SU-DHL-6 (cell line): ENCODE results near the gene SRL.

Experiments
- H2AFZ ChIP-seq: fragments of 200-600 bp; sonication (generic); 2 replicates; pipeline ENCODE4 v1.6.1; 2014; ENCODE audit warnings: low read depth, mild to moderate bottlenecking, moderate library complexity, mixed read lengths, antibody characterized with exemption, low read length; ENCODE audit not compliant: severe bottlenecking
- H3F3A ChIP-seq: fragments of 200-600 bp; shearing (Covaris generic); 2 replicates; pipeline ENCODE4 v1.6.0; 2016; ENCODE audit warnings: antibody characterized with exemption, mild to moderate bottlenecking; ENCODE audit not compliant: insufficient read depth
- H3K27ac ChIP-seq: fragments of 200-600 bp; sonication (generic); 2 replicates; pipeline ENCODE4 v1.5.1; 2016; ENCODE audit warnings: low read depth, mild to moderate bottlenecking, low read length, moderate library complexity, mixed read lengths
- H3K27me3 ChIP-seq: fragments of 200-600 bp; sonication (generic), shearing (Covaris generic); 2 replicates; pipeline ENCODE4 v1.6.0; 2014; ENCODE audit warnings: mild to moderate bottlenecking, low read length
- H3K36me3 ChIP-seq: fragments of 200-600 bp; sonication (generic); 2 replicates; pipeline ENCODE4 v1.6.1; 2014; ENCODE audit warnings: mild to moderate bottlenecking, low read length, mixed read lengths
- H3K4me2 ChIP-seq: fragments of 300-600, 200-600 bp; shearing (Covaris generic), sonication (generic); 2 replicates; pipeline ENCODE4 v1.6.0; 2014; ENCODE audit warnings: low read length, low read depth, mild to moderate bottlenecking; ENCODE audit not compliant: poor library complexity, severe bottlenecking
- H3K4me3 ChIP-seq: fragments of 200-600 bp; sonication (generic); 2 replicates; pipeline ENCODE4 v1.5.1; 2014; ENCODE audit warnings: antibody characterized with exemption, low read length, mild to moderate bottlenecking, mixed read lengths; ENCODE audit not compliant: insufficient read depth, poor library complexity, severe bottlenecking
- H3K79me2 ChIP-seq: fragments of 200-600 bp; sonication (generic); 2 replicates; pipeline ENCODE4 v1.6.1; 2014; ENCODE audit warnings: mild to moderate bottlenecking, low read length, moderate library complexity; ENCODE audit not compliant: insufficient read depth
- H3K9ac ChIP-seq: fragments of 200-600 bp; sonication (generic); 2 replicates; pipeline ENCODE4 v1.7.0; 2014; ENCODE audit warnings: mild to moderate bottlenecking, low read length
- H3K9me2 ChIP-seq: fragments of 200-600 bp; sonication (generic); replicated peaks from 2 replicates; pipeline ENCODE4 v1.6.1; 2014; ENCODE audit warnings: low read length; ENCODE audit not compliant: insufficient read depth
- H3K9me3 ChIP-seq: fragments of 200-600 bp; sonication (generic); 2 replicates; pipeline ENCODE4 v1.6.1; 2014; ENCODE audit warnings: low read length, mixed read lengths; ENCODE audit not compliant: insufficient read depth
- H4K20me1 ChIP-seq: fragments of 200-600 bp; sonication (generic); 2 replicates; pipeline ENCODE4 v1.6.1; 2014; ENCODE audit warnings: low read depth, mild to moderate bottlenecking, antibody characterized with exemption, low read length, moderate library complexity, mixed read lengths
- EZH2phosphoT487 ChIP-seq: fragments of 200-600 bp; sonication (generic), shearing (Covaris generic); conservative IDR thresholded peaks from 2 replicates; pipeline ENCODE4 v1.6.1; 2018; ENCODE audit warnings: mild to moderate bottlenecking, antibody characterized with exemption, low read length, moderate library complexity, mixed read lengths
- TF ChIP-seq, protein P1 (sequence below): fragments of 200-600 bp; sonication (generic); IDR thresholded peaks from one replicate; pipeline ENCODE4 v1.5.1; 2017; ENCODE audit warnings: antibody characterized with exemption, mild to moderate bottlenecking, low read length, moderate library complexity; ENCODE audit not compliant: insufficient read depth, poor library complexity, severe bottlenecking

SRL gene

DNA sequence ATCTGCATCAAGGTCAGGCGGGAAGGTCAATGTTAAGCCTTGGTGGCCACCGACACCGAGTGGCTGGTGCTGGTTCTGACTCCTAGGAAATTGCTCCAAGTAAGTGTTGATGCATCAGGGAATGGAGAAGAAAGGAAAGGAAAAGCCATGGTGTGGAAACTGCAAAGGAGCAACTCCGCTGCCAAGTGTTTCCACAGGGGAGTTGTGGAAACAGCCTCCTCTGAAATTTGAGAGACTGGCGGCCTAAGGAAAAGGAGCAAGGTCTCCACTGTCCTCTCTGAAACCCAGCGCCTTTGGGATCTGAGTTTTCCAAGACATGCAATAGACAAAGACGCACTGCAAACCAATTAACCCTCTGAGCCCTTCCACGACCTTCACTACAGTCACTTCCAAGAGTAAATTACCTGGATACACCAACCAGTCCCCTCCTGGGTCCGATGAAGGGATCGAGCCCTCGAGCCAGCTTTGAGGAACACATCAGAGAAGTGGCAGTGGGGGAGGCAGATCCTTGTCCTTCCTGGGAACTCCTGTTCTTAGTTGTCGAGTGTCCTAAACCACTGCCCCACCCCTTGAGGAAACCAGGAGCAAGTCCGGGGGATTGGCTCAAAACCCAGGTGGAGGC is 51.1 kb downstream of the SRL start:
- H3K4me3 ChIP-seq, result no peak overlapping the region
- H3K79me2 ChIP-seq, result no peaks in the 10 kb centered on the region
- no peak overlapping the region for H3K27ac ChIP-seq
- H4K20me1 ChIP-seq, result no peaks in the 10 kb centered on the region
- H3F3A ChIP-seq, result no peaks in the 10 kb centered on the region
- H2AFZ ChIP-seq, result no peak overlapping the region
- no peaks in the 10 kb centered on the region for H3K27me3 ChIP-seq
- H3K9me2 ChIP-seq, result no peaks in the 10 kb centered on the region
- H3K9ac ChIP-seq, result no peak overlapping the region
- no peaks in the 10 kb centered on the region for H3K36me3 ChIP-seq
- H3K9me3 ChIP-seq, result no peaks in the 10 kb centered on the region
- H3K4me2 ChIP-seq, result no peak overlapping the region
- TF ChIP-seq, protein P1, sequence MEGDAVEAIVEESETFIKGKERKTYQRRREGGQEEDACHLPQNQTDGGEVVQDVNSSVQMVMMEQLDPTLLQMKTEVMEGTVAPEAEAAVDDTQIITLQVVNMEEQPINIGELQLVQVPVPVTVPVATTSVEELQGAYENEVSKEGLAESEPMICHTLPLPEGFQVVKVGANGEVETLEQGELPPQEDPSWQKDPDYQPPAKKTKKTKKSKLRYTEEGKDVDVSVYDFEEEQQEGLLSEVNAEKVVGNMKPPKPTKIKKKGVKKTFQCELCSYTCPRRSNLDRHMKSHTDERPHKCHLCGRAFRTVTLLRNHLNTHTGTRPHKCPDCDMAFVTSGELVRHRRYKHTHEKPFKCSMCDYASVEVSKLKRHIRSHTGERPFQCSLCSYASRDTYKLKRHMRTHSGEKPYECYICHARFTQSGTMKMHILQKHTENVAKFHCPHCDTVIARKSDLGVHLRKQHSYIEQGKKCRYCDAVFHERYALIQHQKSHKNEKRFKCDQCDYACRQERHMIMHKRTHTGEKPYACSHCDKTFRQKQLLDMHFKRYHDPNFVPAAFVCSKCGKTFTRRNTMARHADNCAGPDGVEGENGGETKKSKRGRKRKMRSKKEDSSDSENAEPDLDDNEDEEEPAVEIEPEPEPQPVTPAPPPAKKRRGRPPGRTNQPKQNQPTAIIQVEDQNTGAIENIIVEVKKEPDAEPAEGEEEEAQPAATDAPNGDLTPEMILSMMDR, result no peak
- TF ChIP-seq EZH2phosphoT487, result no peak

DNA sequence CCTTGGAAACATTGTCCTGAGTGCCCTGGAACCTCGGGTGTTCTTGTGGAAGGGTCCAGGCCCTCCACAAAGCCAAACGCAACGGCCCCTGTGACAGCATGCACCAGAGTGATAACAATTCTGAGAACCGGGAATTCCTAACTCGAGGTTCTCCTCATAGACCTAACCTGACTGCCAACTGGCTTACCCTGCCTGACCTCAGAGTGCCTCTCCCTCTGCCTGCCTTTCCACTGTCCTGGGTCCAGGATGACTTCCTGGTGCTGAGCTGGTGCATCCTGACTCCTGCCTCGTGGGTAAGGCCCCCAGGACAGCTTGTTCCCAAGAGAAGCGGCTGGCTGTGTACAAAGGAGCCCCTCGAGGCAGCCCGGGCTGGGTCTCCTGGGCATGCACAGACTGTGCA is 51.8 kb downstream of the SRL start:
- Histone ChIP-seq H2AFZ (no peak overlapping the region), H3K27me3 (no peaks in the 10 kb centered on the region), H3K9ac (no peak overlapping the region), H3F3A (no peaks in the 10 kb centered on the region), H3K9me2 (no peaks in the 10 kb centered on the region), H3K9me3 (no peaks in the 10 kb centered on the region), H3K4me3 (no peak overlapping the region), H4K20me1 (no peaks in the 10 kb centered on the region), H3K4me2 (no peak overlapping the region), H3K27ac (no peak overlapping the region), H3K36me3 (no peaks in the 10 kb centered on the region), H3K79me2 (no peaks in the 10 kb centered on the region)
- TF ChIP-seq, protein P1, result no peak
- no peak for TF ChIP-seq EZH2phosphoT487

DNA sequence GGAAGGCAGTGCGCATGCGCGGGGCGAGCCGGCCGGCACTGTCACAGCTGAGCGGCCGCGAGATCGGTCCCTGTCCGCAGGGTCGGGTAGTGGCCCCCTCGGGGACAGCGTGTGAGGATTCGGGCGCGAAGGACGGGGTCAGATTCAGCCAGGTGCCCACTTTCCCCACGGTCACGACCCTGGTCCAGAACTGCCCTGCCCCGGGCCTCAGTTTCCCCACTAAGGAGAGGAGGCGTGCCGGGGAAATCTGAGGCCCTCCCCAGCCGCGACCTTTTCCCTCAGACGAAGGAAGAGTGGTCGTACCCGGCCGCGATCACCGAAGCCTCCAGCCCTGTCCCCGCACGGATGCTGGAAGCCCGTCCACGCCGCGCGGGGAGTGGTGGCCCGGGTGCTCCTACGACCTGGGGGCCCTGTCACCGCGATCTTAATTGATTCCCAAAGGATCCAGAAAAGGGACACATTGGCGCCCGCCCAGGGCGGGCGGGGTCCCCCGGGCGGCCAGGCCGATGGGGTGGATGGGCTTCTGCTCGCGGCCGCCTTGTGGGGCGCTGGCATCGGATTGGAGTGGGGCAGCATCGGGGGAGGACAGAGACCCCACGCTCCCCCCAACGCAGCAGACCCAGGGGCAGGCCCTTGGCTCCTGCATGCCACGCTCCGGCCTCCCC is 57.7 kb downstream of the SRL start:
- no peak for TF ChIP-seq EZH2phosphoT487
- TF ChIP-seq, protein P1, result no peak
- Histone ChIP-seq H3K9me2 (no peaks in the 10 kb centered on the region), H4K20me1 (no peaks in the 10 kb centered on the region), H3K9ac (peak overlapping the region; percentile 74), H3K79me2 (no peaks in the 10 kb centered on the region), H3K27me3 (no peaks in the 10 kb centered on the region), H3K27ac (no peak overlapping the region), H3K9me3 (no peaks in the 10 kb centered on the region), H3K4me3 (peak overlapping the region; percentile 68), H3K36me3 (no peaks in the 10 kb centered on the region), H3F3A (no peaks in the 10 kb centered on the region), H3K4me2 (peak overlapping the region; percentile 71), H2AFZ (peak overlapping the region; percentile 86)
